SU-DHL-6 (cell line): ENCODE measurements around the gene RNF223.

ENCODE experiments used
- CTCF ChIP-seq: fragments of 200-600 bp; sonication (generic); IDR thresholded peaks from one replicate; pipeline ENCODE4 v1.5.1; 2017; ENCODE audit warnings: antibody characterized with exemption, mild to moderate bottlenecking, low read length, moderate library complexity; ENCODE audit not compliant: insufficient read depth, poor library complexity, severe bottlenecking
- EZH2phosphoT487 ChIP-seq: fragments of 200-600 bp; sonication (generic), shearing (Covaris generic); conservative IDR thresholded peaks from 2 replicates; pipeline ENCODE4 v1.6.1; 2018; ENCODE audit warnings: mild to moderate bottlenecking, antibody characterized with exemption, low read length, moderate library complexity, mixed read lengths

DNA sequence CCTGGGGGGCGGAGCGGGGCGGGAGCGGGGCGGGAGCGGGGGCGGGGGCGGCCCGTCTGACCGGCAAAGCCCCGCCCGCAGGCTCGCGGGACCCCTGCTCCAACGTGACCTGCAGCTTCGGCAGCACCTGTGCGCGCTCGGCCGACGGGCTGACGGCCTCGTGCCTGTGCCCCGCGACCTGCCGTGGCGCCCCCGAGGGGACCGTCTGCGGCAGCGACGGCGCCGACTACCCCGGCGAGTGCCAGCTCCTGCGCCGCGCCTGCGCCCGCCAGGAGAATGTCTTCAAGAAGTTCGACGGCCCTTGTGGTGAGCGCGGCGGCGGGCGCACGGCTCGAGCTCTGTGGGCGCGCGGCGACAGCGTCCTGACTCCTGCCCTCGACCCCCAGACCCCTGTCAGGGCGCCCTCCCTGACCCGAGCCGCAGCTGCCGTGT is 33.0 kb downstream of the RNF223 start:
- TF ChIP-seq EZH2phosphoT487 (no peak), CTCF (no peak)
